ENCODE data around the gene NAGS. TPM values are rescaled to one million over a fixed set of nuclear protein-coding genes. Genes with fewer than 3 reads are reported as not detected.
"Not testable (repeated sequence)": the region's sequence is repeated elsewhere in the genome, so short reads cannot be mapped to it uniquely, and the experiment has no call there.

The NAGS gene
- total RNA-seq, 1 donor from 2014 or later: 0.11 TPM

DNA sequence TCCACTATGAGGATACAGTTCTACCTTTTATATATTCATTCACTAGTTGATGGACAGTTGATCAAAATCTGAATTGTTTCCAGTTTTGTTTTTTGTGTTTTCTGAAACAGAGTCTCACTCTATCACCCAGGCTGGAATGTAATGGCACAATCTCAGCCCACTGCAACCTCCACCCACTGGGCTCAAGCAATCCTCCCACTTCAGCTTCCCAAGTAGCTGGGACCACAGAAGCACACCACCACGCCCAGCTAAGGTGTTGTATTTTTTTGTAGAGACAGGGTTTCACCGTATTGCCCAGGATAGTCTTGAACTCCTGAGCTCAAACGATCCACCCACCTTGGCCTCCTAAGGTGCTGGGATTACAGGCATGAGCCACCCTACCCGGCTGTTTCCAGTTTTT is 41.1 kb downstream of the NAGS start:
- Histone ChIP-seq H3K4me1 (peaks cover 36% of the 10 kb centered on the region), H3K27ac (replicated peaks) (no peak overlapping the region), H3K27me3 (ENCODE audit: low read depth) (no peaks in the 10 kb centered on the region), H3K9me3 (replicated peaks) (no peaks in the 10 kb centered on the region), H3K36me3 (peaks cover 24% of the 10 kb centered on the region), H3K4me3 (no peak overlapping the region)
- intact Hi-C loops (cut with micrococcal nuclease): no loop called here
- DNase-seq: no peak
- TF ChIP-seq, protein P1, sequence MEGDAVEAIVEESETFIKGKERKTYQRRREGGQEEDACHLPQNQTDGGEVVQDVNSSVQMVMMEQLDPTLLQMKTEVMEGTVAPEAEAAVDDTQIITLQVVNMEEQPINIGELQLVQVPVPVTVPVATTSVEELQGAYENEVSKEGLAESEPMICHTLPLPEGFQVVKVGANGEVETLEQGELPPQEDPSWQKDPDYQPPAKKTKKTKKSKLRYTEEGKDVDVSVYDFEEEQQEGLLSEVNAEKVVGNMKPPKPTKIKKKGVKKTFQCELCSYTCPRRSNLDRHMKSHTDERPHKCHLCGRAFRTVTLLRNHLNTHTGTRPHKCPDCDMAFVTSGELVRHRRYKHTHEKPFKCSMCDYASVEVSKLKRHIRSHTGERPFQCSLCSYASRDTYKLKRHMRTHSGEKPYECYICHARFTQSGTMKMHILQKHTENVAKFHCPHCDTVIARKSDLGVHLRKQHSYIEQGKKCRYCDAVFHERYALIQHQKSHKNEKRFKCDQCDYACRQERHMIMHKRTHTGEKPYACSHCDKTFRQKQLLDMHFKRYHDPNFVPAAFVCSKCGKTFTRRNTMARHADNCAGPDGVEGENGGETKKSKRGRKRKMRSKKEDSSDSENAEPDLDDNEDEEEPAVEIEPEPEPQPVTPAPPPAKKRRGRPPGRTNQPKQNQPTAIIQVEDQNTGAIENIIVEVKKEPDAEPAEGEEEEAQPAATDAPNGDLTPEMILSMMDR (IDR thresholded peaks at IDR 0.05; ENCODE audit: borderline replicate concordance): no peak

DNA sequence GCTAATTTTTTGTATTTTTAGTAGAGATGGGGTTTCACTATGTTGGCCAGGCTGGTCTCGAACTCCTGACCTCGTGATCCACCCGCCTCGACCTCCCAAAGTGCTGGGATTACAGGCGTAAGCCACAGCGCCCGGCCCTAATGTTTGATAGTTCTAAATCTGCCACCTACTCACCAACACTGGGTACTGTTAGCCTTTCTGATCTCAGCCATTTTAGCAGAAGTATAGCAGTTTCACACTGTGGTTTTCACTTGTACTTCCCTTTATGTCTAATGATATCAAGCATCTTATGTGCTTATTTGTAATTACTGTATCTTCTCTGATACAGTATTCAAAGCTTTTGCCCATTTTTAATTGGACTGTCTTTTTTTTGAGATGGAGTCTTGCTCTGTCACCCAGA is 42.5 kb downstream of the NAGS start:
- intact Hi-C loops (cut with micrococcal nuclease); H3K4me3 ChIP-seq; DNase-seq; H3K27ac ChIP-seq (replicated peaks); H3K27me3 ChIP-seq (ENCODE audit: low read depth); H3K9me3 ChIP-seq (replicated peaks): not testable (repeated sequence)
- Histone ChIP-seq H3K4me1 (peaks cover 31% of the 10 kb centered on the region), H3K36me3 (peaks cover 38% of the 10 kb centered on the region)

DNA sequence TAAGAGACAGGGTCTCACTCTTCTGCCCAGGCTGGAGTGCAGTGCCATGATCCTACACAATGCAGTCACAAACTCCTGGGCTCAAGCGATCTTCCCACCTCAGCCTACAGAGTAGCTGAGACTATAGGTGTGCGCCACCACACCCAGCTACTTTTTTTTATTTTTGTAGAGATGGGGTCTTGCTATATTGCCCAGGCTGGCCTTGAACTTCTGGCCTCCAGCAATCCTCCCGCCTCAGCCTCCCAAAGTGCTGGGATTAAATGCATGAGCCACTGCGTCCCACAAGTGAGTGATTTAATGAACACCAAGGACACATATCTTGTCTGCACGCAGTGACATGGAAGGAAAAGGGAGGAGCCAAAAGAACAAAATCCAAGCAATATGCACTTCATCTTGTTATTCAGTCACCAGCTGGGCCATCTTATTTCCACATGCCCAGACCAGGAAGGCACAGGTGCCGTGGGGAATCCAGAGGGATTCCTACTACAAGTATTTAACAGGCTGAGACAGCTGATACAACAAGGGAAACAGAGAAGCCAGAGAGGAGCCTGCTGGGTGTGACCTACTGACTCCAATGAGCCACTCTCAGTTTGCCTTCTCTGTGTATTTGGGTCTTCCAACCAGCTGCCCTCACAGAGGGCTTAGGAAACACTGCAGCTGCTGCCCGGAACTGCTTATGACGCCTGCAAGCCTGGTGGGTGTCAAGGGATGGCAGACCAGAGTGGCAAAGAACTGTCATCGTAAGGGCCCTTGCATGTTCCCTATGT is 45.1 kb downstream of the NAGS start:
- DNase-seq: no peak
- Histone ChIP-seq H3K36me3 (peaks cover 44% of the 10 kb centered on the region), H3K27me3 (ENCODE audit: low read depth) (no peaks in the 10 kb centered on the region), H3K4me3 (no peak overlapping the region), H3K4me1 (peaks cover 36% of the 10 kb centered on the region), H3K9me3 (replicated peaks) (no peaks in the 10 kb centered on the region), H3K27ac (replicated peaks) (no peak overlapping the region)
- TF ChIP-seq, protein P1 (IDR thresholded peaks at IDR 0.05; ENCODE audit: borderline replicate concordance): no peak
- intact Hi-C loops (cut with micrococcal nuclease): no loop called here

DNA sequence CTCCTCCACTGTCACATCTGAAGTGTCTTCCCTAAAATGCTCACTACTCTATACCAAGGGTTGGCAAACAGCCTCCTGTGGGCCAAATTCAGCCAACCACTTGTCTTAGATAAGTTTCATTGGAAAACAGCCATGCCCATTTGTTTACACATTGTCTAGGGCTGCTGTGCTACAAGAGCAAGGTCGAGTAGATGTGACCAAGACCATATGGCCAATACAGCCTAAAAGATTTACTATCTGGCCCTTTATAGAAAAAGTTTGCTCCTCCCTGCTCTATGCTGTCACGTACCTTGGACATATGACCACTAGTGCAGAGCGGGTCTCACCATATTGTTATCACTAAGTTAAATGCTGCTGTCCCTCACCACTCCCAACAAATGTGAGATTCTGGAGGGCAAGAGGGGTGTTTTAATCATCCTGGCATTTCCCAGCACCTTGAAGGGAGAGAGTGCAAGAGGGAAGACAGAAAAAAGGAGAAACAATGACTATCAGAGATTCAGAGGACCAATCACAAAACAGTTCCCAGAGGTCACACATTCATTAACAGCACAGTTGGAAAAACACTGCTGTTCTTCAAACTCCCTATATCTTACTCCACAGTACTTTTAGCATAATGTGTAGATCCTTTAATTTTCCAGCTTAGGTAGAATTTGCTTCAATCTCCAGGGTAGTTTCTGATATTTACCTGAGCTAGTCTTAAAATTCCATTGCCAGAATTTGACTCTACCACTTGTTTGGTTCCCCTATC is 48.9 kb downstream of the NAGS start:
- H3K9me3 ChIP-seq (replicated peaks): no peaks in the 10 kb centered on the region
- no peak overlapping the region for H3K4me3 ChIP-seq
- H3K36me3 ChIP-seq: peaks cover 62% of the 10 kb centered on the region
- intact Hi-C loops (cut with micrococcal nuclease): no loop called here
- H3K27me3 ChIP-seq (ENCODE audit: low read depth): no peaks in the 10 kb centered on the region
- TF ChIP-seq, protein P1 (IDR thresholded peaks at IDR 0.05; ENCODE audit: borderline replicate concordance): no peak
- H3K27ac ChIP-seq (replicated peaks): peak overlapping the region; percentile 75
- H3K4me1 ChIP-seq: peaks cover 36% of the 10 kb centered on the region
- DNase-seq: no peak

Other genes starting within 250 kb of the NAGS start
- 0.14 TPM for gene SOST, start 245.8 kb upstream of the NAGS start, total RNA-seq
- gene DUSP3, start 225.6 kb upstream of the NAGS start, total RNA-seq: 293 TPM
- gene CFAP97D1, start 224.2 kb upstream of the NAGS start, total RNA-seq: 0.05 TPM
- gene MPP3, start 171.5 kb upstream of the NAGS start, total RNA-seq: 35.2 TPM
- 12.6 TPM for gene CD300LG, start 157.4 kb upstream of the NAGS start, total RNA-seq
- 12.1 TPM for gene MPP2, start 97.1 kb upstream of the NAGS start, total RNA-seq
- gene PPY, start 62.1 kb upstream of the NAGS start, total RNA-seq: not detected
- not detected for gene PYY, start 50.7 kb upstream of the NAGS start, total RNA-seq
- 18.3 TPM for gene TMEM101, start 10.3 kb downstream of the NAGS start, total RNA-seq
- gene LSM12, start 62.0 kb downstream of the NAGS start, total RNA-seq: 41.2 TPM
- 29.3 TPM for gene G6PC3, start 66.1 kb downstream of the NAGS start, total RNA-seq
- 62.6 TPM for gene HDAC5, start 119.0 kb downstream of the NAGS start, total RNA-seq
- 0.27 TPM for gene HROB, start 137.3 kb downstream of the NAGS start, total RNA-seq
- gene ASB16, start 166.1 kb downstream of the NAGS start, total RNA-seq: 12.9 TPM
- 20.9 TPM for gene TMUB2, start 182.3 kb downstream of the NAGS start, total RNA-seq
- 28.7 TPM for gene ATXN7L3, start 195.3 kb downstream of the NAGS start, total RNA-seq
- gene UBTF, start 215.1 kb downstream of the NAGS start, total RNA-seq: 53.9 TPM

All from left ventricle myocardium inferior (tissue), 1 donor.